Neural progenitor cell (in vitro differentiated cells): ENCODE data around the gene ADK.

Experiments used
- EZH2phosphoT487 ChIP-seq: fragments of 200-600 bp; sonication (generic); IDR thresholded peaks from 2 replicates; pipeline ENCODE4 v1.6.1; 2017; ENCODE audit warnings: antibody characterized with exemption
- TF ChIP-seq, protein P1 (sequence below): fragments of 200-600 bp; sonication (generic); IDR thresholded peaks from 2 replicates; pipeline ENCODE4 v1.5.1; 2017; ENCODE audit warnings: antibody characterized with exemption, mild to moderate bottlenecking

- TF ChIP-seq, protein P1, sequence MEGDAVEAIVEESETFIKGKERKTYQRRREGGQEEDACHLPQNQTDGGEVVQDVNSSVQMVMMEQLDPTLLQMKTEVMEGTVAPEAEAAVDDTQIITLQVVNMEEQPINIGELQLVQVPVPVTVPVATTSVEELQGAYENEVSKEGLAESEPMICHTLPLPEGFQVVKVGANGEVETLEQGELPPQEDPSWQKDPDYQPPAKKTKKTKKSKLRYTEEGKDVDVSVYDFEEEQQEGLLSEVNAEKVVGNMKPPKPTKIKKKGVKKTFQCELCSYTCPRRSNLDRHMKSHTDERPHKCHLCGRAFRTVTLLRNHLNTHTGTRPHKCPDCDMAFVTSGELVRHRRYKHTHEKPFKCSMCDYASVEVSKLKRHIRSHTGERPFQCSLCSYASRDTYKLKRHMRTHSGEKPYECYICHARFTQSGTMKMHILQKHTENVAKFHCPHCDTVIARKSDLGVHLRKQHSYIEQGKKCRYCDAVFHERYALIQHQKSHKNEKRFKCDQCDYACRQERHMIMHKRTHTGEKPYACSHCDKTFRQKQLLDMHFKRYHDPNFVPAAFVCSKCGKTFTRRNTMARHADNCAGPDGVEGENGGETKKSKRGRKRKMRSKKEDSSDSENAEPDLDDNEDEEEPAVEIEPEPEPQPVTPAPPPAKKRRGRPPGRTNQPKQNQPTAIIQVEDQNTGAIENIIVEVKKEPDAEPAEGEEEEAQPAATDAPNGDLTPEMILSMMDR, result no peak
- TF ChIP-seq EZH2phosphoT487, result no peak
Observed at GRCh38 chr10:74708246-74708645, 557.2 kb downstream of the ADK start.
